Fibroblast of the aortic adventitia (primary cell): Measurements from ENCODE around the gene LMBRD1. TPM values are rescaled to one million over a fixed set of nuclear protein-coding genes. Genes with fewer than 3 reads are reported as not detected.
A peak's percentile ranks its signal among the peaks of the same experiment; 100 is the strongest.

Experiments
- DNase-seq: peaks from one replicate; pipeline ENCODE4 v3.0.0-alpha.2; 2010; ENCODE audit warnings: low read depth
- H3K4me3 ChIP-seq: 2 replicates; pipeline ENCODE4 v1.5.1; 2011; ENCODE audit warnings: low read depth, mild to moderate bottlenecking, control low read depth, low read length, moderate library complexity
- total RNA-seq: library from RNA; depleted of rRNA; stranded (reverse); fragments of >200 nt; gene quantifications from 2 replicates; pipeline ENCODE4 v1.2.3, GENCODE V29; 2012; ENCODE audit warnings: low replicate concordance
- TF ChIP-seq, protein P1 (sequence below): IDR thresholded peaks from 2 replicates; pipeline ENCODE4 v1.5.1; 2011; ENCODE audit warnings: mild to moderate bottlenecking, low read length, control low read depth, inconsistent platforms; ENCODE audit not compliant: insufficient read depth

The LMBRD1 gene
- total RNA-seq, 1 donor = 47.6 TPM

DNA sequence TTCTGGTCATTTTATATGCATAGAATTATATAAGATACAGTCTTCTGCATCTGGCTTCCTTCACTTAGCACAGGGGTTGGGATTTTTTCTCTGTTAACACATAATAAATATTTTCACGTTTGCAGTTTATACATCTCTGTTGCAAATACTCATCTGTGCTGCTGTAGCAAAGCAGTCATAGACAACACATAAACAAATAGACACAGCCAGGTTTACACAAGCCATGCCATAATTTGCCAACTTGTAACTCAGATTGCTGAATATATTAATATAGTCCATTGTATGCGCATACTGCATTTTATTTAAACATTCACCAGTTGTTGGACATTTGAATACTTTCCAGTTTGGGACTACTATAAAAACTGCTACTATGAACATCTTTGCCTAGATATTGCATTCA lies 35.0 kb downstream of the LMBRD1 start:
- DNase-seq = no peak
- H3K4me3 ChIP-seq = no peak overlapping the region
- TF ChIP-seq, protein P1, sequence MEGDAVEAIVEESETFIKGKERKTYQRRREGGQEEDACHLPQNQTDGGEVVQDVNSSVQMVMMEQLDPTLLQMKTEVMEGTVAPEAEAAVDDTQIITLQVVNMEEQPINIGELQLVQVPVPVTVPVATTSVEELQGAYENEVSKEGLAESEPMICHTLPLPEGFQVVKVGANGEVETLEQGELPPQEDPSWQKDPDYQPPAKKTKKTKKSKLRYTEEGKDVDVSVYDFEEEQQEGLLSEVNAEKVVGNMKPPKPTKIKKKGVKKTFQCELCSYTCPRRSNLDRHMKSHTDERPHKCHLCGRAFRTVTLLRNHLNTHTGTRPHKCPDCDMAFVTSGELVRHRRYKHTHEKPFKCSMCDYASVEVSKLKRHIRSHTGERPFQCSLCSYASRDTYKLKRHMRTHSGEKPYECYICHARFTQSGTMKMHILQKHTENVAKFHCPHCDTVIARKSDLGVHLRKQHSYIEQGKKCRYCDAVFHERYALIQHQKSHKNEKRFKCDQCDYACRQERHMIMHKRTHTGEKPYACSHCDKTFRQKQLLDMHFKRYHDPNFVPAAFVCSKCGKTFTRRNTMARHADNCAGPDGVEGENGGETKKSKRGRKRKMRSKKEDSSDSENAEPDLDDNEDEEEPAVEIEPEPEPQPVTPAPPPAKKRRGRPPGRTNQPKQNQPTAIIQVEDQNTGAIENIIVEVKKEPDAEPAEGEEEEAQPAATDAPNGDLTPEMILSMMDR = no peak

DNA sequence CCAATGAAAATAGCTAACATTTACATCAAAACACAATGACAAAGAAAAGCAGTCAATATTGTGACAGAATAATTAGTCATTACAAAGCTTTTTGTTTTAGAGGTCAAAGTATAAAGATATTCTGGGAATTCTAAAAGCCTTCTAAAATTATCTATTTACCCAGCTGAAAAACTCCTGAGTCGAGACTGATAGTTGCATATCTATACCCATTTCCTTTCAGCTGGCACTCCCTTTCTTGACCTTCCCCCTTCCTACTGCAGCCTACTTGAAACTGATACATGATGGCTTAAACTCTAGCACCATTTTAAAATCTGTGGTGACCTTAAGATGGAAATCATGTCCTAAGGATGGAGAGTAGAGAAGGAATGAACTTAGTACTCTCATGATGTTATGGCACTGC lies 38.6 kb downstream of the LMBRD1 start:
- TF ChIP-seq, protein P1 = no peak
- DNase-seq = no peak
- H3K4me3 ChIP-seq = no peak overlapping the region

DNA sequence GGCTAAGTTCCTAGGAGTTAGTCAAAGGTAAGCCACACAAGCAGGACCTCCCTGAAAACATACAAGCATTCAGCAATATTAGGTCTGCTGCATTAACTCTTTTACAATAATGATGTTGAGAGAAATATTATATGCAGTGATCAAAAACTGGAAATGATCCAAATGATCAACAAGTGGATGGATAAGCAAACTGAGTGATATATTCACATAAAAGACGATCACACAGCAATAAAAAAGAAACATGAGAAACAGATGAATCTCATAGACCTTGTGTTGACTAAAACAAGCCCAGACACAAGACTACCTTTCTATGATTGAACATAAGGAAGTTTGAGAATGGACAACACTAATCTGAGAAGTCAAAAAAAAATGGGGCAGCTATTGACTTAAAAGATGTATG lies 39.9 kb downstream of the LMBRD1 start:
- TF ChIP-seq, protein P1 = no peak
- no peak overlapping the region for H3K4me3 ChIP-seq
- DNase-seq = no peak

DNA sequence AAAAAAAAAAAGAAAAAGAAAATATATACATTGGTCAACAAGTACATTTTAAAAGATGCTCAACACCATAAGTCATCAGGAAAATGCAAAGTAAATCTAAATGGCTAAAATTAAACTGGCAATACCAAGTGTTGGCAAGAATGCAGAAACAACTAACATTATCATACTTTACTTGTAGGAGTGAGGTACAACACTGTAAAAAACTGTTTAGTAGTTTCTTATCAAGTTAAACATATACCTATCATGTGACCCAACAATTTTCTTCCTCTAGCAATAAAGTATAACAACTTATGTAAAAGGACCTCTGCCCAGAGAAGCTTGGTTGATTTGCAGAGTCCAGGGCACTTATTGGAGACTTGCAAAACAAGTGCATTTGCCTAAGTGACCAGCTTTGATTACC lies 40.4 kb downstream of the LMBRD1 start:
- no peak overlapping the region for H3K4me3 ChIP-seq
- TF ChIP-seq, protein P1 = no peak
- DNase-seq = no peak

DNA sequence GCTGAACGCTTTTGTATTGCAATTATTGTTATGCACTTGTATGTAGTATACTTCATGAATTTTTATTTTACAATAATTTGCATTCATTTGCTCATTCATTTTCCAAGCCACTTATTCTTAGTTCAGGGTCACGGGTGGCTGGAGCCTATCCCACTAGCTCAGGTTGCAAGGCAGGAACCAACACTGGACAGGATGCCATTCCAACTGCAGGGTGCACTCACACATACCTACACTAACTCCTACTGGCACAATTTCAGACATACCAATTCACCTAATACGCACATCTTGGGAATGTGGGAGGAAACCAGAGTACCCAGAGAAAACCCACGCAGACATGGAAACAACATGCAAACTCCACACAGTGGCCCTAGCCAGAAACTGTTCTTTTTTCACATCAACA lies 61.8 kb downstream of the LMBRD1 start:
- TF ChIP-seq, protein P1 = no peak
- H3K4me3 ChIP-seq = no peak overlapping the region
- no peak for DNase-seq

DNA sequence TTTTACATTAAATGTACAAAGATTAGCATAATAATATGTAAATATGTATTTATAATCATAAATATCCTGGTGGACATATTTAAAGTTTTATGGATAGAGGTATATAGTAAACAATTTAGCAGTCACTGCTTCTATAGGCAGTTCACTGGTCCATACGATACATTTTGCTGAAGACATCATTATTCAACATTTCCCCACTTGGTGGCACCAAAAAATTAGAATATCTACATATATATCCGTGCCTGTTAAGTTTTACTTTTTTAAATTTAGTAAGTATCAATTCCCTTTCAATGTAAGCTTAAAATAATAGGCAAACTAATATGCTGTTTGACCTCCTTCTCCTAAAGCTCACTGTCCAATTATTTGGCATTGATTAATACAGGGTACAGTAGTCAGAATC lies 64.2 kb downstream of the LMBRD1 start:
- DNase-seq = peak; percentile 31
- no peak overlapping the region for H3K4me3 ChIP-seq
- TF ChIP-seq, protein P1 = peak; percentile 26

DNA sequence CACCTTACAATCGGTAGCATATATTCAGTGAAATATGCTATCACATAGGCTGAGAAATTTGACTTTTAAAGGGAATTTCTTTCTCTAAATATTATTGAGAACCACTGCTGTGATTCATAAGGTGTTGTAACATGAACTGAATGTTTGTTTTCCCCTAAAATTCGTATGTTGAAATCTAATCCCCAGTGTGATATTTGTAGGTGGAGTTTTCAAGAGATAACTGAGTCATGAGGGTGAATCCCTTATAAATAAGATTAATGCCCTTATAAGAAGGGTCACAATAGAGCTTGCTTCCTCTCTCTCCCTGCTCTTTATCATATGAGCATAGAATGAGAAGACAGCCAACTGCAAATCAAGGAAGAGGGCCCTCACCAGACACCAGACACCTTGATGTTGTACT lies 64.8 kb downstream of the LMBRD1 start:
- no peak for DNase-seq
- TF ChIP-seq, protein P1 = no peak
- H3K4me3 ChIP-seq = no peak overlapping the region
